GM12878 (cell line): ENCODE results near the gene NTN1. TPM values are rescaled to one million over a fixed set of nuclear protein-coding genes. Genes with fewer than 3 reads are reported as not detected.

ENCODE experiments used
- ATAC-seq: fragments of 200-7000 bp; cut with Tn5 transposase; 3 replicates; pipeline ENCODE4 v1.9.1; 2020; ENCODE audit warnings: mild to moderate bottlenecking, moderate library complexity
- BruUV-seq: library from RNA; stranded (reverse); fragments of 400-500 nt; replicated peaks from 2 replicates; lab custom pipeline; 2021; lab: Mats Ljungman, UMichigan
- CTCF ChIA-PET: fragments of 300-600 bp; sonication (Branson Sonifier 250); formaldehyde crosslinking; extraction: SDS; loops from one replicate; lab custom pipeline; 2021; ENCODE audit warnings: inconsistent platforms; lab: Yijun Ruan, JAX
- POLR2A ChIA-PET: fragments of 350-600 bp; formaldehyde crosslinking; extraction: SDS; loops from one replicate; lab custom pipeline; 2021; ENCODE audit warnings: inconsistent platforms; lab: Charles Lee
- RAD21 ChIA-PET: fragments of 300-600 bp; sonication (Branson Sonifier 250); formaldehyde crosslinking; loops from one replicate; lab custom pipeline; 2023; ENCODE audit warnings: antibody characterized with exemption; ENCODE audit not compliant: unreplicated experiment; lab: Charles Lee
- SMC1A ChIA-PET: fragments of 300-600 bp; sonication (Branson Sonifier 250); formaldehyde crosslinking; loops from one replicate; lab custom pipeline; 2023; ENCODE audit not compliant: unreplicated experiment, uncharacterized antibody; lab: Charles Lee
- DNase-seq: peaks from one replicate; pipeline ENCODE4 v3.0.0-alpha.2; 2011; ENCODE audit warnings: low read depth, low spot score
- FAIRE-seq: peaks from 3 replicates; lab custom pipeline; 2011; peaks lifted over from hg19 to GRCh38; lab: Jason Lieb, UNC
- H2AFZ ChIP-seq: 2 replicates; pipeline ENCODE4 v1.6.0; 2011; ENCODE audit warnings: low read depth, low read length, control low read depth; ENCODE audit not compliant: control insufficient read depth
- H3K27ac ChIP-seq: 2 replicates; pipeline ENCODE4 v1.5.1; 2011; ENCODE audit warnings: control low read depth; ENCODE audit not compliant: control insufficient read depth, insufficient read depth
- H3K27me3 ChIP-seq, 2 experiments: replicated peaks in 1 of 2; 2 replicates each; pipeline versions ENCODE4 v1.6.0 to v1.6.1; 2011; ENCODE audit warnings: low read length in 1 of 2; ENCODE audit not compliant: control insufficient read depth in 2 of 2, insufficient read depth in 2 of 2
- H3K36me3 ChIP-seq, 2 experiments: 2 replicates each; pipeline ENCODE4 v1.5.1; 2011; ENCODE audit warnings: low read length in 1 of 2; ENCODE audit not compliant: control insufficient read depth in 2 of 2, insufficient read depth in 2 of 2
- H3K4me1 ChIP-seq: 2 replicates; pipeline ENCODE4 v1.6.1; 2011; ENCODE audit warnings: mild to moderate bottlenecking, low read length, moderate library complexity, mixed read lengths; ENCODE audit not compliant: control insufficient read depth, insufficient read depth
- H3K4me2 ChIP-seq: 2 replicates; pipeline ENCODE4 v1.6.0; 2011; ENCODE audit warnings: control low read depth; ENCODE audit not compliant: control insufficient read depth, insufficient read depth
- H3K4me3 ChIP-seq: fragments of 200-600 bp; sonication (generic); 2 replicates; pipeline ENCODE4 v1.5.1; 2016
- H3K79me2 ChIP-seq: 2 replicates; pipeline ENCODE4 v1.6.0; 2011; ENCODE audit warnings: low read length; ENCODE audit not compliant: control insufficient read depth, insufficient read depth
- H3K9ac ChIP-seq: 2 replicates; pipeline ENCODE4 v1.8.0; 2011; ENCODE audit warnings: low read length, control low read depth, mixed read lengths; ENCODE audit not compliant: control insufficient read depth, insufficient read depth
- H3K9me3 ChIP-seq: replicated peaks from 3 replicates; pipeline ENCODE4 v1.5.1; 2011; ENCODE audit warnings: mild to moderate bottlenecking, low read length; ENCODE audit not compliant: control insufficient read depth, insufficient read depth
- H4K20me1 ChIP-seq: 2 replicates; pipeline ENCODE4 v1.6.0; 2011; ENCODE audit not compliant: control insufficient read depth, insufficient read depth
- ATF7 ChIP-seq: fragments of 450-650 bp; IDR thresholded peaks from 2 replicates; pipeline ENCODE4 v1.6.1; 2016; ENCODE audit warnings: low read depth, mild to moderate bottlenecking
- CBX3 ChIP-seq: fragments of 200-600 bp; sonication (generic); IDR thresholded peaks from 2 replicates; pipeline ENCODE4 v1.6.1; 2016; ENCODE audit warnings: low read depth, borderline replicate concordance
- DPF2 ChIP-seq: fragments of 450-650 bp; IDR thresholded peaks from 2 replicates; pipeline ENCODE4 v1.6.1; 2017; ENCODE audit warnings: mild to moderate bottlenecking
- IKZF1 ChIP-seq: fragments of 450-650 bp; conservative IDR thresholded peaks from 2 replicates; pipeline ENCODE4 v1.6.1; 2017; ENCODE audit warnings: antibody characterized with exemption, mild to moderate bottlenecking
- NR2F1 ChIP-seq: fragments of 450-650 bp; conservative IDR thresholded peaks from 2 replicates; pipeline ENCODE4 v1.6.1; 2017; ENCODE audit warnings: mild to moderate bottlenecking
- PAX8 ChIP-seq: fragments of 450-650 bp; IDR thresholded peaks from 2 replicates; pipeline ENCODE4 v1.6.1; 2017; ENCODE audit warnings: mild to moderate bottlenecking, moderate library complexity
- SIX5 ChIP-seq: IDR thresholded peaks from 2 replicates; pipeline ENCODE4 v1.6.1; 2011; ENCODE audit warnings: mild to moderate bottlenecking, low read depth, low read length, moderate library complexity; ENCODE audit not compliant: severe bottlenecking
- STAT3 ChIP-seq: IDR thresholded peaks from 2 replicates; pipeline ENCODE4 v1.6.1; 2011; ENCODE audit warnings: low read depth, low read length, improper control_type of control experiment
- YBX1 ChIP-seq: fragments of 450-650 bp; IDR thresholded peaks from 2 replicates; pipeline ENCODE4 v1.6.1; 2016; ENCODE audit warnings: antibody characterized with exemption
- ZNF274 ChIP-seq: IDR thresholded peaks from one replicate; pipeline ENCODE4 v1.8.0; 2011; ENCODE audit not compliant: insufficient read length, insufficient read depth
- WGBS: methylation state at CpG from one replicate; pipeline ENCODE4 v1.1.6; 2016; ENCODE audit warnings: low lambda C conversion rate; ENCODE audit not compliant: insufficient replicate concordance, insufficient coverage; ENCODE audit errors: missing lambda C conversion rate; 5-methylcytosine and 5-hydroxymethylcytosine counted together
- in situ Hi-C: fragments of 300-500 bp; cut with MboI; formaldehyde crosslinking; loops from 9 replicates; pipeline ENCODE4 v1.14.3; 2018; ENCODE audit warnings: mixed read lengths
- intact Hi-C: fragments of 100-400 bp; cut with micrococcal nuclease; formaldehyde crosslinking; loops from one replicate; pipeline ENCODE4 v1.14.2; 2022; ENCODE audit not compliant: unreplicated experiment
- polyA plus RNA-seq, 11 experiments: library from polyadenylated mRNA; depleted of rRNA in 4 of 11; unstranded in 6 of 11; stranded (reverse) in 5 of 11; fragments of >200 nt; fragmentation: Nextera tagmentation in 4 of 11; fragmentation: Illumina TruSeq in 1 of 11; extraction: Ambion mirVana in 4 of 11; extraction: Trizol in 1 of 11; gene quantifications; 1 replicate in 1 of 11; 2 replicates in 10 of 11; pipeline versions ENCODE4 v1.2.1 to v1.2.3, GENCODE V29; 2011 to 2016; ENCODE audit warnings: inconsistent platforms in 2 of 11, missing spikeins in 2 of 11, low read depth in 1 of 11
- total RNA-seq, 4 experiments: library from RNA; depleted of rRNA in 3 of 4; stranded (reverse); fragments of >200 nt in 3 of 4; fragmentation: Illumina TruSeq in 1 of 4; extraction: Trizol in 1 of 4; gene quantifications; 2 replicates each; pipeline versions ENCODE4 v1.2.1 to v1.2.3, GENCODE V29; 2013 to 2021
- TF ChIP-seq, protein P1 (sequence below): fragments of 450-650 bp; conservative IDR thresholded peaks from 2 replicates; pipeline ENCODE4 v1.6.1; 2017; ENCODE audit warnings: mild to moderate bottlenecking, moderate library complexity
- TF ChIP-seq, protein P2 (sequence below): IDR thresholded peaks from 2 replicates; pipeline ENCODE4 v1.6.1; 2012; ENCODE audit warnings: low read length, inconsistent platforms

NTN1 gene
- total and polyA plus RNA-seq, 10 of the 15 experiments (the other 5 are each of a cell fraction or from before 2014, with no cell fraction given): 0.02 to 0.89 (median 0.35) TPM

GRCh38 chr17:9223531-9223930 is 202.2 kb downstream of the NTN1 start:
- no TSS peak for BruUV-seq
- Histone ChIP-seq H3K4me3 (no peak overlapping the region), H3K4me2 (no peak overlapping the region), H4K20me1 (no peaks in the 10 kb centered on the region), H3K27me3 (no peaks in the 10 kb centered on the region; a peak in 1 of 4 replicates), H3K9me3 (no peaks in the 10 kb centered on the region; the same call in 2 of the 3 replicates), H3K27ac (no peak overlapping the region), H3K79me2 (no peaks in the 10 kb centered on the region), H3K36me3 (no peaks in the 10 kb centered on the region), H2AFZ (no peak overlapping the region), H3K9ac (no peak overlapping the region), H3K4me1 (peaks cover 4% of the 10 kb centered on the region; the same call in 1 of the 2 replicates)
- CTCF ChIA-PET: no interaction called here
- 50% methylated on average over 6 of the region's 8 CpGs for WGBS
- POLR2A ChIA-PET: no interaction called here
- no peak for ATAC-seq
- intact Hi-C loops: no loop called here
- DNase-seq: no peak
- no peak for FAIRE-seq
- in situ Hi-C loops: no loop called here
- SMC1A ChIA-PET: interaction anchor here (1.5 kb wide), 1 partner anchor 68 kb away, joined by 4 read pairs; no protein-coding TSS in a partner anchor
- RAD21 ChIA-PET: no interaction called here
- TF ChIP-seq SIX5: no peak
- TF ChIP-seq ATF7: no peak
- no peak for TF ChIP-seq ZNF274
- no peak for TF ChIP-seq NR2F1
- no peak for TF ChIP-seq IKZF1

GRCh38 chr17:9224485-9224884 is 203.2 kb downstream of the NTN1 start:
- no peak overlapping the region for H2AFZ ChIP-seq
- TF ChIP-seq PAX8 (no peak), YBX1 (no peak), DPF2 (no peak), STAT3 (no peak), CBX3 (no peak)
- TF ChIP-seq, protein P1, sequence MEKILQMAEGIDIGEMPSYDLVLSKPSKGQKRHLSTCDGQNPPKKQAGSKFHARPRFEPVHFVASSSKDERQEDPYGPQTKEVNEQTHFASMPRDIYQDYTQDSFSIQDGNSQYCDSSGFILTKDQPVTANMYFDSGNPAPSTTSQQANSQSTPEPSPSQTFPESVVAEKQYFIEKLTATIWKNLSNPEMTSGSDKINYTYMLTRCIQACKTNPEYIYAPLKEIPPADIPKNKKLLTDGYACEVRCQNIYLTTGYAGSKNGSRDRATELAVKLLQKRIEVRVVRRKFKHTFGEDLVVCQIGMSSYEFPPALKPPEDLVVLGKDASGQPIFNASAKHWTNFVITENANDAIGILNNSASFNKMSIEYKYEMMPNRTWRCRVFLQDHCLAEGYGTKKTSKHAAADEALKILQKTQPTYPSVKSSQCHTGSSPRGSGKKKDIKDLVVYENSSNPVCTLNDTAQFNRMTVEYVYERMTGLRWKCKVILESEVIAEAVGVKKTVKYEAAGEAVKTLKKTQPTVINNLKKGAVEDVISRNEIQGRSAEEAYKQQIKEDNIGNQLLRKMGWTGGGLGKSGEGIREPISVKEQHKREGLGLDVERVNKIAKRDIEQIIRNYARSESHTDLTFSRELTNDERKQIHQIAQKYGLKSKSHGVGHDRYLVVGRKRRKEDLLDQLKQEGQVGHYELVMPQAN: no peak
- TF ChIP-seq, protein P2, sequence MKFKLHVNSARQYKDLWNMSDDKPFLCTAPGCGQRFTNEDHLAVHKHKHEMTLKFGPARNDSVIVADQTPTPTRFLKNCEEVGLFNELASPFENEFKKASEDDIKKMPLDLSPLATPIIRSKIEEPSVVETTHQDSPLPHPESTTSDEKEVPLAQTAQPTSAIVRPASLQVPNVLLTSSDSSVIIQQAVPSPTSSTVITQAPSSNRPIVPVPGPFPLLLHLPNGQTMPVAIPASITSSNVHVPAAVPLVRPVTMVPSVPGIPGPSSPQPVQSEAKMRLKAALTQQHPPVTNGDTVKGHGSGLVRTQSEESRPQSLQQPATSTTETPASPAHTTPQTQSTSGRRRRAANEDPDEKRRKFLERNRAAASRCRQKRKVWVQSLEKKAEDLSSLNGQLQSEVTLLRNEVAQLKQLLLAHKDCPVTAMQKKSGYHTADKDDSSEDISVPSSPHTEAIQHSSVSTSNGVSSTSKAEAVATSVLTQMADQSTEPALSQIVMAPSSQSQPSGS: no peak
- TF ChIP-seq, all 136 proteins: peak for 0
- H3K4me1 ChIP-seq: peaks cover 4% of the 10 kb centered on the region; the same call in 1 of the 2 replicates
- no peaks in the 10 kb centered on the region for H4K20me1 ChIP-seq
- SMC1A ChIA-PET: no interaction called here
- no peaks in the 10 kb centered on the region for H3K36me3 ChIP-seq
- in situ Hi-C loops (no loop called here), intact Hi-C loops (no loop called here)
- no peak overlapping the region for H3K9ac ChIP-seq
- H3K79me2 ChIP-seq: no peaks in the 10 kb centered on the region
- no peaks in the 10 kb centered on the region; a peak in 1 of 4 replicates for H3K27me3 ChIP-seq
- no peak overlapping the region for H3K4me2 ChIP-seq
- BruUV-seq: no TSS peak
- H3K9me3 ChIP-seq: no peaks in the 10 kb centered on the region; the same call in 2 of the 3 replicates
- FAIRE-seq: no peak
- H3K4me3 ChIP-seq: no peak overlapping the region
- DNase-seq: no peak
- CTCF ChIA-PET: no interaction called here
- POLR2A ChIA-PET: no interaction called here
- no peak overlapping the region for H3K27ac ChIP-seq
- ATAC-seq: no peak
- RAD21 ChIA-PET: no interaction called here
- WGBS: 74% methylated on average over 6 of the region's 7 CpGs
